ENCODE data around the gene RNPEPL1. TPM values are rescaled to one million over a fixed set of nuclear protein-coding genes. Genes with fewer than 3 reads are reported as not detected.

RNPEPL1 gene
- total RNA-seq, 1 donor from 2014 or later: 119 TPM

- intact Hi-C loops (cut with micrococcal nuclease): no loop called here
These were observed 7.8 kb downstream of the RNPEPL1 start for GRCh38 chr2:240576036-240576435.

- intact Hi-C loops (cut with micrococcal nuclease): no loop called here
These were observed 8.3 kb downstream of the RNPEPL1 start for GRCh38 chr2:240576436-240577205.

DNA sequence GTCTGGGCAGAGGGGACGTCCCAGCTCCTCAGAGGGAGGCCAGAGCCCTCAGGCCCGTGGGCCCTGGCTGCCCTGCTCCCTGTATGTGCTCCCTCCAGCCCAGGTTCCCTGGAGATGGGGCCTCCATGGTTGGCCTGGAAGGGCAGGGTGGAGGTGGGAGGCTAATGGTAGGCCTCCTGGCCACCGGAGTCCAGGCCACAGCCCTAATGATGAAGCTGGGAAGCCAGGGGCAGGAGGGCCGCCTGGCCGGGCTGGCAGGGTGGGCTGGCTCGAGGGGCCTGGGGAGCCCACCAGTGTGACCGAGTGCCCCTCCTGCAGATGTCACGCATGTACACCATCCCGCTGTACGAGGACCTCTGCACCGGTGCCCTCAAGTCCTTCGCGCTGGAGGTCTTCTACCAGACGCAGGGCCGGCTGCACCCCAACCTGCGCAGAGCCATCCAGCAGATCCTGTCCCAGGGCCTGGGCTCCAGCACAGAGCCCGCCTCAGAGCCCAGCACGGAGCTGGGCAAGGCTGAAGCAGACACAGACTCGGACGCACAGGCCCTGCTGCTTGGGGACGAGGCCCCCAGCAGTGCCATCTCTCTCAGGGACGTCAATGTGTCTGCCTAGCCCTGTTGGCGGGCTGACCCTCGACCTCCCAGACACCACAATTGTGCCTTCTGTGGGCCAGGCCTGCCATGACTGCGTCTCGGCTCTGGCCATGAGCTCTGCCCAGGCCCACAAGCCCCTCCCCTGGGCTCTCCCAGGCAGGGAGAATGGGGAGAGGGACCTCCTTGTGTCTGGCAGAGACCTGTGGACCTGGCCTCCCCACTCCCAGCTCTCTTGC is 9.2 kb downstream of the RNPEPL1 start:
- intact Hi-C loops (cut with micrococcal nuclease): no loop called here

DNA sequence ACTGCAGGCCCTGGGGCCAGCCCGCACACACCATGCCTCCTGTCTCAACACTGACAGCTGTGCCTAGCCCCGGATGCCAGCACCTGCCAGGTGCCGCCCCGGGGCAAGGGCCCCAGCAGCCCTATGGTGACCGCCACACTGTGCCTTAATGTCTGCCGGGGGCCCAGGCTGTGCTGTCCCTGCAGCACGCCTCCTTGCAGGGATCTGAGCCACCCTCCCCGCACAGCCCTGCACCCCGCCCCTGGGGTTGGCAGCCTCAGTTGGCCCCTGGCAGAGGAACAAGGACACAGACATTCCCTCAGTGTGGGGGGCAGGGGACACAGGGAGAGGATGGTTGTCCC is 9.8 kb downstream of the RNPEPL1 start:
- intact Hi-C loops (cut with micrococcal nuclease): no loop called here

GRCh38 chr2:240578488-240578887 is 10.2 kb downstream of the RNPEPL1 start:
- intact Hi-C loops (cut with micrococcal nuclease): no loop called here

- intact Hi-C loops (cut with micrococcal nuclease): no loop called here
These were observed 10.9 kb downstream of the RNPEPL1 start for GRCh38 chr2:240579071-240579762.

DNA sequence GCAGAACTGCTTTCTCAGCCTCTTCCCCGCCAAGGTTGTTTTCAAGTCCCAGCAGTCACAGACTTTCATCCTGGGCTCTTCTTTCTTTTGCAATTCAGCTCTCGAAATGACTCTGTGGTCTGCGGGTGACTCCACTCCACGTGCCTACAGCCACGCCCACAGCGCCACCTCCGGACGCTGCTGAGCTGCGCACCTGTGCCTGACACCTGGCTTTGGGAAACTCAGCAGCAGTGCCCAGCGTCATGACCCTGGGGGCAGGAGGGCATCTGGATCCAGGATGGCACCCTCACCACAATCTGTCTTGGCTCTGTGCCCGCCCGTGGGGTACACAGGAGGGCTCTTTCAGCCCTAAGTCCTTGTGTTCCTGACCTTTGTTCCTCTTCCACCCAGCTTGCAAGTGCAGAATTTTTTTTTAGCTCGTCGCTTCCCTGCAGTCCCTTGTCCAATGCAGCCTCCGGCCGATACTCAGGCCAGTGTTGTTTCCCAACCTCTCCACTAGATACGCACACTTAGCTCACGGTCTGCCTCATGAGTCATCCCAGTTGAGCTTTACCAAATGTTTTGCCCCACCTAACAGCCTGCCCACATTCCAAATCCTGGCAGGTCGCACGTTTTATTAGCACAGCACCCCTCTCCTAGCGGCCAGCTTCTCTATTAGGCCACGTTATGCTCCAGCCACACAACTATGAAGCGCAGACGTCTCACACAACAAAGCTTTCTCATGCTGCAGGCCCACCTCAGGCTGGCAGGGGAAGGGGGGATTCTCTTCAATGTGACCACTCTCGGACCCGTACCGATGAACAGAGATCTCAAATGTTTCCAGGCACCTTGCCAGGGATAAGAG is 11.7 kb downstream of the RNPEPL1 start:
- intact Hi-C loops (cut with micrococcal nuclease): no loop called here

GRCh38 chr2:240581811-240582210 is 13.5 kb downstream of the RNPEPL1 start:
- intact Hi-C loops (cut with micrococcal nuclease): no loop called here

DNA sequence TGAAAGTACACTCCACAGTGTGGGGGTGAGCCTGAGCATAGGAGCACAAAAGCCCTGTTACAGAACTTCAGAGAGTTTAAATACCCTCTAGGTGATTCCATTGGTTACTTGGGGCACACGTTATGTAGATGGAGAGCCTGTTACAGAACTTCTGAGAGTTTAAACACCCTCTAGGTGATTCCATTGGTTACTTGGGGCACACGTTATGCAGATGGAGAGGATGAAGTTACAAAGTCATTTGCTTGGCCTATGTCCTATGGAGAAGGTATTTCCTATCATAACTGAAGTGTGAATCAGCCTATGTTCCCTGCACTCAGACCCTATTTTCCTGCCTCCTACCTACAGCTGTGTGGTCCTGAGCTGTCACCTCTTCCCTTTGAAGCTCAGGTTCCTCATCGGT is 14.5 kb downstream of the RNPEPL1 start:
- intact Hi-C loops (cut with micrococcal nuclease): no loop called here

DNA sequence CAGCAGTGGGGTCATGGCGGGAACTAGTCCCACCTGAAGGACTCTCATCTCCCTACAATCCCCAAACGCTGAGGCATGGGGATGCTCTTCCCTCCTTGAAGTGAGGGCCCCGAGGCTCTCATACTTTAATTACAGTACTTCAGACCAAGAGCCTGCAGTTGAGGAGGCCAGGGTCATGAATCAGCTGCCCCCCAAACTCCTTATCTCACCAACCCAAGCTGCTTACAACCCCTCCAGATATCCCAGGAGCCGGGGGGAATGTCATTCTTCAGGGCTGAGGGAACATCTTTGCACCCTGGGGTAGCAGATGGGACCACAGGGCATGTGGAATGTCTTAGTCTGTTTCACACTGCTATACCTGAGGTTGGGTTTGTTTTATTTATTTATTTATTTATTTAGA is 15.5 kb downstream of the RNPEPL1 start:
- intact Hi-C loops (cut with micrococcal nuclease): no loop called here

DNA sequence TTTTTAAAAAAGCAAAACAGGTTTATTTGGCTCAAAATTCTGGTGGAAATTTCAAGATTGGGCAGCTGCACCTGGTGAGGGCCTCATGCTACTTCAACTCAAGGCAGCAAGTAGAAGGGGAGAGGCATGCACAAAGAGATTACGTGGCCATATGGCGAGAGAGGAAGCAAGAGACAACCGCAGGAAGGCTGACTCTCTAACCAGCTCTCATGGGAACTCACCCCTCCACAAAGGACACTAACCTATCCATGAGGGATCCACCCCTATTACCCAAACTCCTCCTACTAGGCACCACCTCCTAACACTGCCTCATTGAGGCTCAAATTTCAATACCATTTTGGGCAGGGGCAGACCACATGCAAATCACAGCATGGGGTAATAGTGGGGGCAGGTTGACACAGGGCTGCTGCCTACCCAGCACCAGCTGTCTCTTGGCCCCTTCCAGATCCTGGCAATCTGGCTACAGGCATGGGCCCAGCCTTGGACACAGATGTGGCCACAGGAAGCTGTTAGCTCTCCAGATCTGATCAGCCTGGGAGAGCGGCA is 16.3 kb downstream of the RNPEPL1 start:
- intact Hi-C loops (cut with micrococcal nuclease): loop anchor here (5.0 kb wide), 1 partner anchor 72 kb away; no protein-coding TSS in a partner anchor

DNA sequence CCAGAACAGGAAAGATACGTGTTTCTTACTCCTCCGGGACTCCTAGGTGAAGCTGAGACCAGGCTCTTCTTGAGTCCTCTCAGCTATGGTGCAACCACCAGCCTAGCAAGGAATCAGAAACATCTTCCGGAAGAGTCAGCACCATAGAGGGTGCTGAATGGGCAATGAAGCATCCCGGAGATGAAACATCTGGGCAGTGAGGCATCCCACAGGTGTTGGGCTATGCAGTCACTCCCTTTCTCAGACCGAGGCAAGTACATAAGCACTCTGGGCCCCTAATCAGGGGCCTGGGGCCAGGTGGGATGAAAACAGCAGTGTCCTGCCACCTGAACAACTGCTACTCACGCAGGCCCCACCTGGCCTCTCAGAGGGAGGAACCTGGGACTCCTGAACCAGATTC is 16.8 kb downstream of the RNPEPL1 start:
- intact Hi-C loops (cut with micrococcal nuclease): loop anchor here (5.0 kb wide), 1 partner anchor 73 kb away; no protein-coding TSS in a partner anchor

GRCh38 chr2:240585681-240586197 is 17.5 kb downstream of the RNPEPL1 start:
- intact Hi-C loops (cut with micrococcal nuclease): loop anchor here (1.0 to 5.0 kb wide), 6 partner anchors 19 to 247 kb away; partner anchors contain the start of gene GPR35

DNA sequence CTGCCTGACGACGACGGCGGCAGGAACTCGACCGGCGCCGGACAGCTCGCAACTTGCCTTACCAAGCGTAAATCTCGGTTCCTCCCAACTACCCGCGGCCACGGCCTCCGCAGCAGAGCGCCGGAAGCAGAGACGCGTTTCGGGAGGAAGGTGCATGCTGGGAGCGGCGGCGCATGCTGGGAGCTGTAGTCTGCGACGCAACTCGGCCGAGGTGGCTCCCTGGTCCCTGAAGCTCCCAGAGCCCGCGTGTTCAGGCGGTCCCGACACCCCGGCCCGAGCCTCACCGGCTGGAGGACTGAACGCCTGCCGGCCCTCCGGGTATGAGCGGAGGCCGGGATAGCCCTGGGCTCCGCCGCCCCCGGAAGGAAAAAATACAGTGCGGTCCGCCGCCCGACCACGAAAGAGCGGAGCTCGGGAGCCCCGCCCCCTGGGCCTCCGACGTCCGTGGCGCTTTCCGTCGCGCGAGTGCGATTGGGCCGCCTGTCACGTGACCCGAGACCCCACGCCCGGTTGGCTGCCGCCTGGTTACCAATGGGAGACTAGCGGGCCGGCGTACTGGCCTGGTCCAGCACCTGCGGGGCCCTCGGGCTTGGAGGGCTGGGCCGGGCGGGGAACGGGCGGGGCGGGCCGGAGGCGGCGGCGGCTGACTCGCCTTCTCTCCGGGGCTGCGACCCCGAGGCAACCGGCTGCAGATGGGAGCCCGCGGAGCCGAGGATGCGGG is 18.1 kb downstream of the RNPEPL1 start, which contains the start of gene CAPN10:
TSS of gene CAPN10 (plus strand) at position 537 of the 721 bp plus-strand sequence. CDS start at position 715, 178 bp downstream.
- intact Hi-C loops (cut with micrococcal nuclease): loop anchor here (1.0 to 5.0 kb wide), 6 partner anchors 20 to 246 kb away; partner anchors contain the start of gene GPR35

GRCh38 chr2:240586919-240587800 is 18.9 kb downstream of the RNPEPL1 start:
- intact Hi-C loops (cut with micrococcal nuclease): loop anchor here (1.0 to 5.0 kb wide), 6 partner anchors 21 to 245 kb away; partner anchors contain the start of gene GPR35

- intact Hi-C loops (cut with micrococcal nuclease): loop anchor here (5.0 kb wide), 1 partner anchor 76 kb away; no protein-coding TSS in a partner anchor
These were observed 19.8 kb downstream of the RNPEPL1 start for GRCh38 chr2:240588006-240588655.

DNA sequence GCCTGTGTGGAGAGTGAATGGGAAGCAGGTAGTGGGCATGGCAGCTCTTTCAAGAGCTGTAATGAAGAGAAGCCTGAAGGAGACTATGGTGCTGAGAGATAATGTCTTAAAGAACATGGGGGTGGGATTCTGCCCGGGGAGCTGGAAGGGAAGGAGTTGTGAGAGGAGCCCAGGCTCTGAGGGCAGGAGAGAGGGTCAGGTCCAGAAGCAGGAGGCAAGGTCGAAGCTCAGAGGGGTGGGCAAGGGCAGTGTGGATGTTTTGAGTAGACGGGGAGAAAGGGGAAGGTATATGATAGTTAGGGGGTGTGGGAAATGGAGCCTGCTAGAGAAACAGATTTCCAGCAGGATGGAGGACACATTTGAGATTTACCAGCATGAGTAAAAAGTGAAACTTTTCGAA is 20.4 kb downstream of the RNPEPL1 start:
- intact Hi-C loops (cut with micrococcal nuclease): loop anchor here (5.0 kb wide), 1 partner anchor 76 kb away; no protein-coding TSS in a partner anchor

- intact Hi-C loops (cut with micrococcal nuclease): loop anchor here (5.0 kb wide), 1 partner anchor 77 kb away; no protein-coding TSS in a partner anchor
These were observed 21.1 kb downstream of the RNPEPL1 start for GRCh38 chr2:240589375-240589774.
